ENCODE data around the gene PHKB. TPM values are rescaled to one million over a fixed set of nuclear protein-coding genes. Genes with fewer than 3 reads are reported as not detected.

PHKB gene
- polyA plus RNA-seq, 3 donors from 2014 or later, result 27.8 to 42.7 (median 30.6) TPM

DNA sequence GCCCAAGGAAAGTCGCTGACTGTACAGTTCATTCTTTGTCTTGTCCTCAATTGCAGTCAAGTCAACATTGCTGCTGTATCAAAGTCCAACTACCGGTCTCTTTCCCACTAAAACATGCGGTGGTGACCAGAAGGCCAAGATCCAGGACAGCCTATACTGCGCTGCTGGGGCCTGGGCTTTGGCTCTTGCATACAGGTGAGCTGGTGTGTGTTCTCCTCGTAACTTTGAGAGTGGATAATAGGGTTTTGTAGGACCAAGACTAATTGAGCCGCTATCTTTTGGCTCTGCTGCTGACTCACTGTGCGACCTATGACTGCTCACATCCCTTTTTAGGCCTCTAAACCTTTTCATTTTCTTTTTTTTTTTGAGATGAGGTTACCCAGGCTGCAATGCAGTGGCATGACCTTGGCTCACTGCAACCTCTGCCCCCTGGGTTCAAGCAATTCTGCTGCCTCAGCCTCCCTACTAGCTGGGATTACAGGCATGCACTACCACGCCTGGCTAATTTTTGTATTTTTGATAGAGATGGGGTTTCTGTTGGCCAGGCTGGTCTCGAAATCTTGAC, 38.7 kb downstream of the PHKB start:
- Mint-ChIP-seq H3K36me3 (peaks cover 40 to 59% (median 58%) of the 10 kb centered on the region in 3 donors), H3K4me1 (peaks cover 4 to 12% of the 10 kb centered on the region in 2 donors), H3K27me3 (ENCODE audit: low read depth in 3 of 3) (peaks cover 0 to 2% (median 0%) of the 10 kb centered on the region in 3 donors), H3K27ac (no peak overlapping the region), H3K9me3 (peaks cover 0 to 1% (median 0%) of the 10 kb centered on the region in 6 donors), H3K4me3 (no peak overlapping the region)
- no peak for DNase-seq

DNA sequence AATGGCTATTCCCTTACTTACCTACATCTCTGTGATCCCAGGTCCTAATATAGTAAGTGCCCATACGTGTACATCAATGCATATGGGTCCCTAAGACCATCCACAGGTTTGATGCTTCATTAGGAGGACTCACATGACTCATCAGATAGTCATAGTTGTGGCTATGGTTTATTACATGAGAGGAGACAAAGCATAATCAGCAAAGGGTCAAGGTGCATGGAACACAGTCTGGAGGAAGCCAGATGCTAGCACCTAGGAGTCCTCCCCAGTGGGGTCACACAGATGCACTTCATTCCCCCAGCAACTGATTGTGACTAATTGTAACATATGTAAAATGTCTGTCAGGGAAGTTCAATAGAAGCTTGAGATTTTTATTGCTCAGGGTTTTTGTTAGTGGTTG, 42.8 kb downstream of the PHKB start:
- H3K27me3 Mint-ChIP-seq (ENCODE audit: low read depth in 3 of 3), result no peaks in the 10 kb centered on the region
- DNase-seq, result no peak
- no peak overlapping the region for H3K4me3 Mint-ChIP-seq
- no peak overlapping the region for H3K27ac Mint-ChIP-seq
- no peaks in the 10 kb centered on the region for H3K9me3 Mint-ChIP-seq
- peaks cover 2 to 7% of the 10 kb centered on the region in 2 donors for H3K4me1 Mint-ChIP-seq
- H3K36me3 Mint-ChIP-seq, result peaks cover 43 to 61% (median 56%) of the 10 kb centered on the region in 3 donors

DNA sequence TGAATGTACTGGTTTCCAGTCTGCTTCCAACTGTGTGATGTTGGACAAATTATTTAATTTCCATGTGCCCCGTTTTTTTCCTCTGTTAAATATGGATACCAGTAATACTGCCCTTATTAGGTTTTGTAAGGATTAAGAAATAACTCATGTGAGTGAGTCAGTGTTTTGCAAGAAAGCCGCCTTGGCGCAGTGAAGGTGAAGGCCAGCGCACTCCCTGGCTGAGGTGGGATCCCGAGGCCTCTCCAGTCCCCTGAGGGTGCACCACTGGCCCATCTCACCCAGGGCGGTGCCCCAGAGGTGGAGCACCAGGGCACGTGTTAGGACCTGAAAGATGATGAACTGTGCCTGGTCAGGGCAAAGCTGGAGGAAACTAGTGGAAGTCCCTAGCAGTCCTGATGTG, 43.5 kb downstream of the PHKB start:
- peaks cover 38 to 57% (median 51%) of the 10 kb centered on the region in 3 donors for H3K36me3 Mint-ChIP-seq
- H3K9me3 Mint-ChIP-seq, result no peaks in the 10 kb centered on the region
- no peak overlapping the region for H3K4me3 Mint-ChIP-seq
- no peak overlapping the region for H3K27ac Mint-ChIP-seq
- H3K27me3 Mint-ChIP-seq (ENCODE audit: low read depth in 3 of 3), result no peaks in the 10 kb centered on the region
- H3K4me1 Mint-ChIP-seq, result peaks cover 2 to 7% of the 10 kb centered on the region in 2 donors
- no peak for DNase-seq

GRCh38 chr16:47506800-47507199, 45.7 kb downstream of the PHKB start:
- peaks cover 29 to 47% (median 43%) of the 10 kb centered on the region in 3 donors for H3K36me3 Mint-ChIP-seq
- no peaks in the 10 kb centered on the region for H3K9me3 Mint-ChIP-seq
- no peak overlapping the region for H3K27ac Mint-ChIP-seq
- H3K4me3 Mint-ChIP-seq, result no peak overlapping the region
- peaks cover 2 to 7% of the 10 kb centered on the region in 2 donors for H3K4me1 Mint-ChIP-seq
- no peaks in the 10 kb centered on the region for H3K27me3 Mint-ChIP-seq (ENCODE audit: low read depth in 3 of 3)
- DNase-seq, result no peak

DNA sequence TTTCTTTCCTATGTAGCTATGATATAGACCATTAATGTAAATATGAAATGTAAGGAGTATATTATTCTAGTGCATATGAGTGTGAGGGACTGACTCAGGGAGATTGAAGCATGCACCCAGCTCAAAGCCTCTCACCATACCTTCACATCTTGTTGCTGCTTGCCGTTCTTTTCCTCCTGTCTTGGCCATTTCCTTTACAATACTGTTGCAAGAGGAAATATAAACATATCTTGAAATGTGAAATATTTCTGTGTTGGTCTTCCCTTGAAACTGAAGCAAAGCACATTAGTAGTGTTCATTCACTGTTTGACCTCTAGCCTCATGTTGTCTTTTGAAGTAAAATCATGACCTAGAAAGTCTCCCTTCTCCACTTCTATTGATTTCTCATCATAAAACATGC, 46.6 kb downstream of the PHKB start:
- Mint-ChIP-seq H3K27ac (peak overlapping the region in 1 of 6 donors; percentile 46), H3K36me3 (peaks cover 31 to 53% (median 44%) of the 10 kb centered on the region in 3 donors), H3K4me1 (peaks cover 2 to 7% of the 10 kb centered on the region in 2 donors), H3K9me3 (no peaks in the 10 kb centered on the region), H3K27me3 (ENCODE audit: low read depth in 3 of 3) (no peaks in the 10 kb centered on the region), H3K4me3 (no peak overlapping the region)
- DNase-seq, result no peak

DNA sequence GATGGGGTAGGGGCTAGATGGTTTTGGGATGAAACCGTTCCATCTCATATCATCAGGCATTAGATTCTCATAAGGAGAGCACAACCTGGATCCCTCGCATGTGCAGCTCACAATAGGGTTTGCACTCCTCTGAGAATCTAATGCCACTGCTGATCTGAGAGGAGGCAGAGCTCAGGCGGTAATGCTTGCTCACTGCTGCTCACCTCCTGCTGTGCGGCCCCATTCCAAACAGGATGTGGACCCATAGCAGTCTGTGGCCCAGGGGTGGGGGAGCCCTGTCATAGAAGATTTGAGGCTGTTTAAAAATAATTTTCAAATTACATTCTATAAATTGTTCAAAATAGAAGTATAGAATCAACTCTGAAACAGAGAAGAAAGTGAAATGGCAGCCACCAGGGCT, 50.8 kb downstream of the PHKB start:
- DNase-seq, result no peak
- no peak overlapping the region for H3K4me3 Mint-ChIP-seq
- no peaks in the 10 kb centered on the region for H3K27me3 Mint-ChIP-seq (ENCODE audit: low read depth in 3 of 3)
- no peaks in the 10 kb centered on the region for H3K9me3 Mint-ChIP-seq
- H3K36me3 Mint-ChIP-seq, result peaks cover 19 to 46% (median 42%) of the 10 kb centered on the region in 3 donors
- H3K4me1 Mint-ChIP-seq, result peaks cover 0 to 7% of the 10 kb centered on the region in 2 donors
- H3K27ac Mint-ChIP-seq, result no peak overlapping the region

- Mint-ChIP-seq H3K4me1 (peaks cover 10 to 13% of the 10 kb centered on the region in 2 donors), H3K27ac (no peak overlapping the region), H3K27me3 (ENCODE audit: low read depth in 3 of 3) (no peaks in the 10 kb centered on the region), H3K9me3 (no peaks in the 10 kb centered on the region), H3K36me3 (peaks cover 5 to 46% (median 24%) of the 10 kb centered on the region in 3 donors), H3K4me3 (no peak overlapping the region)
- no peak for DNase-seq
Measured at GRCh38 chr16:47519037-47519436, 57.9 kb downstream of the PHKB start.

- no peaks in the 10 kb centered on the region for H3K9me3 Mint-ChIP-seq
- no peaks in the 10 kb centered on the region for H3K27me3 Mint-ChIP-seq (ENCODE audit: low read depth in 3 of 3)
- peaks cover 11 to 16% of the 10 kb centered on the region in 2 donors for H3K4me1 Mint-ChIP-seq
- no peak overlapping the region for H3K4me3 Mint-ChIP-seq
- DNase-seq, result no peak
- H3K27ac Mint-ChIP-seq, result no peak overlapping the region
- peaks cover 5 to 48% (median 19%) of the 10 kb centered on the region in 3 donors for H3K36me3 Mint-ChIP-seq
Measured at GRCh38 chr16:47519546-47519945, 58.4 kb downstream of the PHKB start.

- H3K4me3 Mint-ChIP-seq, result no peak overlapping the region
- H3K9me3 Mint-ChIP-seq, result no peaks in the 10 kb centered on the region
- DNase-seq, result no peak
- peaks cover 11 to 16% of the 10 kb centered on the region in 2 donors for H3K4me1 Mint-ChIP-seq
- H3K27ac Mint-ChIP-seq, result peak overlapping the region in 1 of 6 donors; percentile 22
- H3K27me3 Mint-ChIP-seq (ENCODE audit: low read depth in 3 of 3), result no peaks in the 10 kb centered on the region
- peaks cover 5 to 44% (median 15%) of the 10 kb centered on the region in 3 donors for H3K36me3 Mint-ChIP-seq
Measured at GRCh38 chr16:47519996-47520679, 59.0 kb downstream of the PHKB start.

DNA sequence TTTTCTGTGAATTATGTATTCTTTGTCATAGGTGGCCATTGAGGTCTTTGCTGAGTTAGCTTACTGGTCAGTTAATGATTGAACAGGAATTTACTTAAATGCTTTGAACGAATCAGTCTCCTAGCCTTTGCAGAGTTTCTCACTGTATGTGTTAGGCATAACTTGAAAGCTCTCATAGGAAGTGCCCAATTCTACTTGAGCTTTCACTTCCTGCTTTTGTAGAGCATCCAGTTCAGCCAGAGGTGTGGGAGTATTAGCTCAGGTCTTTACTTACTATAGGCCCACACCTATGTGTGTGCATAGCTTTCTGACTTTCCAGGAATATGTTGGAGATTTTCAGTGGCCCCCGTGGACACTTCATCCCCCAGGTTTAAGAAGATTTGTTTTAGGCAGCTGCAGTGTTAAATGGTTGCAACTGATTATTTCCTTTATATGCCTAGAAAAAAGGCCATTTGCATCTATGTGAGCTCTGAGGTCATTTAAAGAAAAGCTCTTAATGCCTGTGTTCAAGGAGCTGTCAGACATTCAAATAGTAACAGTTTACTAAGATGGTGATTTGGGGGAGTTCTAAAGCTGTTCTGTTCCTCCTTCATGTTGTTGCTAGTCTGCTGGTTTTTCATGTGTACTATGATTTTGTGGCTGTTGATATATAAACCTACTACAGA, 62.3 kb downstream of the PHKB start:
- Mint-ChIP-seq H3K4me1 (peaks cover 11 to 16% of the 10 kb centered on the region in 2 donors), H3K4me3 (no peak overlapping the region), H3K27ac (peak overlapping the region in 5 of 6 donors; percentile 10 to 67 (median 57)), H3K36me3 (peaks cover 0 to 38% (median 0%) of the 10 kb centered on the region in 3 donors), H3K9me3 (no peaks in the 10 kb centered on the region), H3K27me3 (ENCODE audit: low read depth in 3 of 3) (no peaks in the 10 kb centered on the region)
- no peak for DNase-seq

GRCh38 chr16:47524007-47524405, 62.9 kb downstream of the PHKB start:
- Mint-ChIP-seq H3K4me3 (no peak overlapping the region), H3K9me3 (no peaks in the 10 kb centered on the region)

DNA sequence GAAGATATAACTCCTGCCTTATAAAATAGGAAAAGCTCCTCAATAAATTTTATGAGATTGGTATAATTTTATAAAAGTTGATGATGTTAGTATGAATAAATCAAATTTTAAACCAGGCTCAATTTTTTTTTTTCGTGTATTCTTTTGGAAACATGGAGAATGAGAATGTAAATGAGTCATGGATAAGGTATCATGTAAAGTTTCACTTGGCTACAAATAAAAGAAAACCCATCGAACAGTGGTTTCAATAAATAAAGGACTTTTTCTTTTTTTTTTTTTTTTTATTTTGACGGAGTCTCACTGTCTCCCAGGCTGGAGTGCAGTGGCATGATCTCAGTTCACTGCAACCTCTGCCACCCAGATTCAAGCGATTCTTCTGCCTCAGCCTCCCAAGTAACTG, 67.3 kb downstream of the PHKB start:
- Mint-ChIP-seq H3K4me3 (no peak overlapping the region), H3K9me3 (no peaks in the 10 kb centered on the region), H3K4me1 (peaks cover 7 to 9% of the 10 kb centered on the region in 2 donors), H3K36me3 (peaks cover 4 to 19% (median 8%) of the 10 kb centered on the region in 3 donors), H3K27me3 (ENCODE audit: low read depth in 3 of 3) (no peaks in the 10 kb centered on the region), H3K27ac (no peak overlapping the region)
- DNase-seq, result no peak

More at GRCh38 chr16:47524007-47524405, 62.9 kb downstream of the PHKB start:
- Mint-ChIP-seq H3K27me3 (ENCODE audit: low read depth in 3 of 3) (no peaks in the 10 kb centered on the region), H3K4me1 (peaks cover 11 to 16% of the 10 kb centered on the region in 2 donors), H3K27ac (peak overlapping the region in 4 of 6 donors; percentile 6 to 58 (median 32)), H3K36me3 (peaks cover 0 to 38% (median 0%) of the 10 kb centered on the region in 3 donors)
- DNase-seq, result no peak

DNA sequence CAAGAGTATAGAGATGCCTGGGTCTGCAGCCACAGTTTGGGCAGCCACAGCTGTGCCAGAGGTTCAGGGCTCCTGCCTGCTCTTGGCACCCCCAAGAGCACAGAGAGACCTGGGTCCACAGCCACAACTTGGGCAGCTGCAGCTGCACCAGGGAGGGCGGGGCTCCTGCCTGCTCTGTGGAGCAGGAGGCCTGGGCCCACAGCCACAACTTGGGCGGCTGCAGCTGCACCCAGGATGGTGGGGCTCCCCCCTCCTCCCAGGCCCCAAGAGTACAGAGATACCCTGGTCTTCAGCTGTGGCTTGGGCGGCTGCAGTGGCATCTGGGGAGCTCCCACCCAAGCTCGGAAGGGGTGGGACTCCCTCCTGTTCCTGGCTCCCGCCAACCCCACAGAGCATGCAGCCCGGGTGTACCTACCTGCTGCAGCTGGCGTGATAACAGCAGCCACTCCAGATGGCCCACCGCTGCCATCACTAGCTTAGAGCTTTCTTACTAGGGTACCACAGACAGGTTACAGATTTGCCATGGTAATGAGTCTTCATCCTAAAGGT, 72.7 kb downstream of the PHKB start:
- Mint-ChIP-seq H3K36me3 (peaks cover 20 to 37% (median 21%) of the 10 kb centered on the region in 3 donors), H3K4me3 (no peak overlapping the region), H3K4me1 (peaks cover 3 to 11% of the 10 kb centered on the region in 2 donors), H3K27me3 (ENCODE audit: low read depth in 3 of 3) (no peaks in the 10 kb centered on the region), H3K9me3 (peaks cover 0 to under 1% (median 0%) of the 10 kb centered on the region in 6 donors), H3K27ac (no peak overlapping the region)
- no peak for DNase-seq

GRCh38 chr16:47538472-47538871, 77.3 kb downstream of the PHKB start:
- peaks cover 0 to 2% (median 2%) of the 10 kb centered on the region in 3 donors for H3K27me3 Mint-ChIP-seq (ENCODE audit: low read depth in 3 of 3)
- DNase-seq, result no peak
- no peak overlapping the region for H3K4me3 Mint-ChIP-seq
- H3K36me3 Mint-ChIP-seq, result peaks cover 44 to 63% (median 46%) of the 10 kb centered on the region in 3 donors
- H3K9me3 Mint-ChIP-seq, result peaks cover 8 to 40% (median 25%) of the 10 kb centered on the region in 6 donors
- H3K4me1 Mint-ChIP-seq, result peaks cover 5 to 14% of the 10 kb centered on the region in 2 donors
- H3K27ac Mint-ChIP-seq, result peak overlapping the region in 2 of 6 donors; percentile 30 to 64
